H1 (cell line): ENCODE results near the gene GIT1. TPM values are rescaled to one million over a fixed set of nuclear protein-coding genes. Genes with fewer than 3 reads are reported as not detected.

ENCODE experiments used
- CTCF ChIA-PET: fragments of 300-600 bp; sonication (Branson Sonifier 250); formaldehyde crosslinking; loops from one replicate; lab custom pipeline; 2021; ENCODE audit not compliant: partially characterized antibody; lab: Charles Lee
- POLR2A ChIA-PET: fragments of 300-600 bp; sonication (Branson Sonifier 250); formaldehyde crosslinking; loops from one replicate; lab custom pipeline; 2021; ENCODE audit warnings: inconsistent platforms; ENCODE audit not compliant: partially characterized antibody; lab: Charles Lee
- DNase-seq, 2 experiments: peaks; one replicate each; pipeline versions ENCODE4 v3.0.0 to v3.0.0-alpha.2; 2010 to 2022; ENCODE audit warnings: low spot score in 2 of 2, low read depth in 1 of 2, mixed read lengths in 1 of 2
- FAIRE-seq: peaks from 2 replicates; lab custom pipeline; 2011; peaks lifted over from hg19 to GRCh38; lab: Jason Lieb, UNC
- H2AFZ ChIP-seq: 2 replicates; pipeline ENCODE4 v1.8.1; 2012; ENCODE audit warnings: low read length, inconsistent platforms
- H2AK5ac ChIP-seq: 2 replicates; pipeline ENCODE4 v1.6.1; 2013; ENCODE audit warnings: low read depth, low read length
- H2BK120ac ChIP-seq: replicated peaks from 2 replicates; pipeline ENCODE3; 2013; ENCODE audit warnings: low read depth, low read length, inconsistent platforms
- H2BK12ac ChIP-seq: 2 replicates; pipeline ENCODE4 v1.6.1; 2013; ENCODE audit warnings: low read depth, low read length
- H2BK15ac ChIP-seq: 2 replicates; pipeline ENCODE4 v1.6.1; 2013; ENCODE audit warnings: low read length
- H2BK20ac ChIP-seq: 2 replicates; pipeline ENCODE4 v1.6.1; 2013; ENCODE audit warnings: low read length
- H2BK5ac ChIP-seq: 2 replicates; pipeline ENCODE4 v1.6.1; 2013; ENCODE audit warnings: low read depth, low read length
- H3K14ac ChIP-seq: 2 replicates; pipeline ENCODE4 v1.6.1; 2013; ENCODE audit warnings: inconsistent platforms; ENCODE audit not compliant: insufficient read length
- H3K18ac ChIP-seq: 2 replicates; pipeline ENCODE4 v1.6.1; 2013; ENCODE audit warnings: low read length; ENCODE audit errors: extremely low read depth
- H3K23ac ChIP-seq: 2 replicates; pipeline ENCODE4 v1.6.1; 2013; ENCODE audit warnings: inconsistent platforms; ENCODE audit not compliant: insufficient read length
- H3K23me2 ChIP-seq: 2 replicates; pipeline ENCODE4 v1.6.1; 2013; ENCODE audit warnings: low read depth, low read length
- H3K27ac ChIP-seq: 2 replicates; pipeline ENCODE4 v1.6.1; 2011; ENCODE audit warnings: low read depth, low read length, inconsistent platforms
- H3K27me3 ChIP-seq, 4 experiments: replicated peaks in 1 of 4; 1 replicate in 1 of 4; 2 replicates in 3 of 4; pipeline versions ENCODE4 v1.6.1 to v1.8.1; 2011 to 2013; ENCODE audit warnings: low read length in 3 of 4, mild to moderate bottlenecking in 3 of 4, inconsistent platforms in 2 of 4, mixed read lengths in 2 of 4, moderate library complexity in 1 of 4; ENCODE audit not compliant: control insufficient read depth in 3 of 4, insufficient read depth in 3 of 4; ENCODE audit errors: extremely low read depth in 1 of 4
- H3K36me3 ChIP-seq, 4 experiments: 2 replicates each; pipeline versions ENCODE4 v1.6.1 to v1.8.1; 2011 to 2013; ENCODE audit warnings: mild to moderate bottlenecking in 4 of 4, low read length in 3 of 4, moderate library complexity in 2 of 4, control low read depth in 1 of 4, inconsistent platforms in 1 of 4; ENCODE audit not compliant: insufficient read depth in 4 of 4, control insufficient read depth in 2 of 4
- H3K4ac ChIP-seq: replicated peaks from 2 replicates; pipeline ENCODE3; 2013; ENCODE audit warnings: low read length, low read depth, mixed read lengths, inconsistent platforms; ENCODE audit not compliant: insufficient read length
- H3K4me1 ChIP-seq, 4 experiments: replicated peaks in 1 of 4; 1 replicate in 1 of 4; 2 replicates in 3 of 4; pipeline versions ENCODE4 v1.6.1 to v1.8.1; 2011 to 2013; ENCODE audit warnings: low read length in 3 of 4, inconsistent platforms in 2 of 4, mixed read lengths in 1 of 4; ENCODE audit not compliant: insufficient read depth in 4 of 4, control insufficient read depth in 3 of 4
- H3K4me2 ChIP-seq, 2 experiments: 2 replicates each; pipeline versions ENCODE4 v1.6.1 to v1.8.1; 2011 to 2013; ENCODE audit warnings: low read depth in 2 of 2, low read length in 2 of 2, control low read depth in 1 of 2, inconsistent platforms in 1 of 2, mild to moderate bottlenecking in 1 of 2; ENCODE audit not compliant: insufficient read depth in 1 of 2
- H3K4me3 ChIP-seq, 4 experiments: fragments of 200-600, 300-600 bp in 1 of 4; sonication (generic), shearing (Covaris generic), sonication (Bioruptor Twin) in 1 of 4; 2 replicates each; pipeline versions ENCODE4 v1.5.1 to v1.8.1; 2011 to 2016; ENCODE audit warnings: low read length in 4 of 4, low read depth in 3 of 4, control low read depth in 2 of 4, inconsistent platforms in 2 of 4, mild to moderate bottlenecking in 2 of 4, mixed read lengths in 1 of 4, moderate library complexity in 1 of 4; ENCODE audit not compliant: insufficient read depth in 2 of 4; ENCODE audit errors: extremely low read depth in 1 of 4
- H3K56ac ChIP-seq: replicated peaks from 2 replicates; pipeline ENCODE3; 2013; ENCODE audit warnings: low read depth, mild to moderate bottlenecking, mixed read lengths, low read length, inconsistent platforms; ENCODE audit not compliant: insufficient read length
- H3K79me1 ChIP-seq: 2 replicates; pipeline ENCODE4 v1.6.1; 2013; ENCODE audit warnings: low read depth, low read length, control low read depth
- H3K79me2 ChIP-seq, 2 experiments: 2 replicates each; pipeline versions ENCODE4 v1.6.1 to v1.8.1; 2012 to 2013; ENCODE audit warnings: low read length in 2 of 2, mild to moderate bottlenecking in 2 of 2, inconsistent platforms in 1 of 2; ENCODE audit not compliant: insufficient read depth in 2 of 2, control insufficient read depth in 1 of 2
- H3K9ac ChIP-seq, 4 experiments: replicated peaks in 1 of 4; 1 replicate in 1 of 4; 2 replicates in 3 of 4; pipeline versions ENCODE4 v1.6.1 to v1.8.1; 2011 to 2013; ENCODE audit warnings: low read depth in 3 of 4, low read length in 3 of 4, control low read depth in 2 of 4, mild to moderate bottlenecking in 2 of 4, moderate library complexity in 2 of 4, inconsistent platforms in 1 of 4; ENCODE audit errors: extremely low read depth in 1 of 4
- H3K9me3 ChIP-seq, 2 experiments: 2 replicates each; pipeline versions ENCODE4 v1.6.1 to v1.8.1; 2012 to 2013; ENCODE audit warnings: mild to moderate bottlenecking in 2 of 2, moderate library complexity in 2 of 2, control low read depth in 1 of 2, inconsistent platforms in 1 of 2, low read depth in 1 of 2, low read length in 1 of 2, mixed read lengths in 1 of 2; ENCODE audit not compliant: insufficient read depth in 2 of 2
- H4K20me1 ChIP-seq, 2 experiments: replicated peaks in 1 of 2; 2 replicates each; pipeline versions ENCODE3 to v1.8.1; 2011 to 2013; ENCODE audit warnings: inconsistent platforms in 2 of 2, low read length in 2 of 2, mild to moderate bottlenecking in 1 of 2; ENCODE audit not compliant: insufficient read depth in 2 of 2, control insufficient read depth in 1 of 2
- H4K5ac ChIP-seq: 2 replicates; pipeline ENCODE4 v1.6.1; 2013; ENCODE audit warnings: low read length, low read depth, mixed read lengths, inconsistent platforms; ENCODE audit not compliant: insufficient read length
- H4K8ac ChIP-seq: 2 replicates; pipeline ENCODE4 v1.8.0; 2013; ENCODE audit warnings: mild to moderate bottlenecking, moderate library complexity, low read length, inconsistent platforms; ENCODE audit not compliant: insufficient read depth; ENCODE audit errors: extremely low read depth
- H4K91ac ChIP-seq: replicated peaks from 2 replicates; pipeline ENCODE3; 2013; ENCODE audit warnings: low read length, mixed read lengths, inconsistent platforms; ENCODE audit not compliant: insufficient read length
- BCL11A ChIP-seq, 2 experiments: IDR thresholded peaks; one replicate each; pipeline ENCODE4 v1.6.1; 2011; ENCODE audit warnings: low read depth in 2 of 2, low read length in 2 of 2, mild to moderate bottlenecking in 2 of 2
- EP300 ChIP-seq, 2 experiments: IDR thresholded peaks; 1 replicate in 1 of 2; 2 replicates in 1 of 2; pipeline ENCODE4 v1.6.1; 2011 to 2012; ENCODE audit warnings: low read depth in 2 of 2, low read length in 2 of 2, mild to moderate bottlenecking in 2 of 2, borderline replicate concordance in 1 of 2, inconsistent platforms in 1 of 2, moderate library complexity in 1 of 2
- KDM5A ChIP-seq: fragments of 200-600 bp; IDR thresholded peaks from 2 replicates; pipeline ENCODE4 v1.7.1; 2012; ENCODE audit warnings: mild to moderate bottlenecking, low read length, inconsistent platforms, mixed read lengths
- WGBS, 2 experiments: shearing (Covaris generic) in 1 of 2; methylation state at CpG; one replicate each; pipeline versions ENCODE4 v1.1.6 to v1.1.7; 2013 to 2015; ENCODE audit warnings: low lambda C conversion rate in 2 of 2, mixed read lengths in 2 of 2, inconsistent platforms in 1 of 2, low coverage in 1 of 2, missing lambda C conversion rate in 1 of 2; ENCODE audit not compliant: insufficient replicate concordance in 2 of 2, insufficient coverage in 1 of 2, insufficient read length in 1 of 2; ENCODE audit errors: extremely low coverage in 1 of 2, missing lambda C conversion rate in 1 of 2; 5-methylcytosine and 5-hydroxymethylcytosine counted together
- polyA plus RNA-seq, 7 experiments: library from polyadenylated mRNA; depleted of rRNA in 3 of 7; stranded (reverse) in 5 of 7; unstranded in 2 of 7; fragments of >200 nt in 5 of 7; fragments of 200-250 nt in 2 of 7; gene quantifications; 1 replicate in 5 of 7; 2 replicates in 1 of 7; 4 replicates in 1 of 7; pipeline versions ENCODE4 v1.2.1 to v1.2.3, GENCODE V29; 2011 to 2013; ENCODE audit warnings: missing spikeins in 2 of 7, mixed read lengths in 2 of 7
- total RNA-seq: library from RNA; stranded (reverse); fragmentation: NEBNext Ultra II Directional; extraction: Animal tissue kit (Norgen Biotek cat#: 25700); gene quantifications from 2 replicates; pipeline ENCODE4 v1.2.1, GENCODE V29; 2021

Gene GIT1
- total and polyA plus RNA-seq, 2 of the 8 experiments (the other 6 are each of a cell fraction or from before 2014, with no cell fraction given): 62.4 to 63.0 TPM

DNA sequence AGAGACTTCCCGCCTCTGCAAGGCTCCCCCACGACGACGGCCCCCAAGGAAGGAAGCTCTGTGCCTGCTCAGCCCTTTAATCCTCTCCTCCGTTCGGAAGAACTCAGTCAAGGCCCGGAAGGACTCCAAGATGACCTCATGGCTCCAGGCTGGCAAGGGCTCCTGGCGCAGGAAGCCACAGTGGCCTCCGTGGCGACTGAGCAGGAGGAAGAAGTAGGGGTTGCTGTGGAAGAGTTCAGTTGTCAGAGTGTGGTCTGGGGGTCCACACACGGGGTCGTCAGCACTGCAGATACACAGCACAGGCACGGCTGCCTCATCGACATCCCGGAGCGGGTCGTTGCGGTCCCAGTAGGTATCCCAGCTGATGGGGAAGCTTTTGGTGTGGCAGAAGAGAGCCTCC lies 26.8 kb downstream of the GIT1 start:
- peaks cover 0 to 8% (median 6%) of the 10 kb centered on the region in 4 experiments; a peak in 5 of 7 replicates for H3K4me1 ChIP-seq
- 0 out of 2 replicates have a peak overlapping the region, but pooled peaks have one; percentile 17 for H2BK12ac ChIP-seq
- no peak overlapping the region for H3K4me3 ChIP-seq
- H2BK5ac ChIP-seq: no peak overlapping the region
- H2BK120ac ChIP-seq: no peak overlapping the region
- no peak overlapping the region for H2AFZ ChIP-seq
- H3K9ac ChIP-seq: no peak overlapping the region
- no peak overlapping the region for H4K91ac ChIP-seq
- H4K8ac ChIP-seq: no peak overlapping the region
- H3K9me3 ChIP-seq: no peaks in the 10 kb centered on the region
- H3K18ac ChIP-seq: no peak overlapping the region
- H3K4me2 ChIP-seq: no peak overlapping the region
- no peak overlapping the region for H3K56ac ChIP-seq
- POLR2A ChIA-PET: interaction anchor here (1.0 kb wide), 1 partner anchor 172 kb away, joined by 3 read pairs; the partner anchor contains the start of gene TAOK1
- TF ChIP-seq KDM5A (no peak), BCL11A (IDR thresholded peaks at IDR 0.05; ENCODE audit: low read depth in 2 of 2, low read length in 2 of 2) (no peak), EP300 (IDR thresholded peaks at IDR 0.05; ENCODE audit: borderline replicate concordance in 1 of 2, low read depth in 2 of 2, low read length in 2 of 2) (no peak)
- H3K79me1 ChIP-seq: no peaks in the 10 kb centered on the region
- peaks cover 0 to 2% of the 10 kb centered on the region in 2 experiments for H4K20me1 ChIP-seq
- no peak overlapping the region for H2BK20ac ChIP-seq
- peaks cover 11 to 34% (median 27%) of the 10 kb centered on the region in 4 experiments for H3K27me3 ChIP-seq
- peaks cover 16% of the 10 kb centered on the region; the same call in 1 of the 2 replicates for H3K23me2 ChIP-seq
- peak in 1 of 2 experiments; percentile 36 for DNase-seq
- CTCF ChIA-PET: interaction anchor here (1.3 to 3.2 kb wide), 3 partner anchors 9 to 26 kb away, joined by 3 to 15 read pairs (median 4); no protein-coding TSS in a partner anchor
- H4K5ac ChIP-seq: no peak overlapping the region
- H2AK5ac ChIP-seq: no peak overlapping the region
- H2BK15ac ChIP-seq: no peak overlapping the region
- no peaks in the 10 kb centered on the region for H3K79me2 ChIP-seq
- FAIRE-seq: no peak
- H3K14ac ChIP-seq: no peak overlapping the region
- no peak overlapping the region for H3K23ac ChIP-seq
- no peak overlapping the region for H3K4ac ChIP-seq
- H3K36me3 ChIP-seq: no peaks in the 10 kb centered on the region
- WGBS, 2 experiments: 88% methylated on average over 14 of the region's 18 CpGs; no CpG with 5 or more reads in 1 of the 2 experiments
- H3K27ac ChIP-seq: no peak overlapping the region
